Activated CD4-positive, alpha-beta T cell treated with anti-CD3 and anti-CD28 coated beads, Interleukin-2, amount 50 U/mL, for 24 hours (primary cell): ENCODE measurements around the gene PIK3C3.
"Not testable (repeated sequence)": the region's sequence is repeated elsewhere in the genome, so short reads cannot be mapped to it uniquely, and the experiment has no call there.

Experiments
- DNase-seq, 2 donors: peaks; one replicate each; pipeline ENCODE4 v3.0.0-alpha.2; 2020; ENCODE audit warnings: low read depth in 1 of 2, low spot score in 1 of 2

PIK3C3 gene

DNA sequence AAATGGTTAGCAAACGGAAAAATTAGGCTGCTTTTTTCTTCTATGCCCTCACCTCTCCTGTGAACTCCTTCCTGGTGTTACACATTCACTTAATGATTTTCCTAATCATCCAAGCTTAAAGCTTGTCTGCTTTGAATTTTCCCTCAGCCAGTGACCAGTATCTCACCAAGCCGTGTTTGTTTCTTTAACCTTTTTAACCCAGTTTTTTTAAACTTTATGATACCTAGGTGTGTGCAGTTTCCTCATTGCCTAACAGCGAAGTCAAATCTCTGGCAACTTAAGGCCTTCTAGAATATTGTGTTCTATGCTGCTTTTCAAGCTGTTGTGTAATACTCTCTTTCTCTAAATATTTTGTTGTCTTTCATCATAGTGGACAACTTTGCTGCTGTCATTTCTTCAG lies 113.0 kb downstream of the PIK3C3 start:
- no peak for DNase-seq

DNA sequence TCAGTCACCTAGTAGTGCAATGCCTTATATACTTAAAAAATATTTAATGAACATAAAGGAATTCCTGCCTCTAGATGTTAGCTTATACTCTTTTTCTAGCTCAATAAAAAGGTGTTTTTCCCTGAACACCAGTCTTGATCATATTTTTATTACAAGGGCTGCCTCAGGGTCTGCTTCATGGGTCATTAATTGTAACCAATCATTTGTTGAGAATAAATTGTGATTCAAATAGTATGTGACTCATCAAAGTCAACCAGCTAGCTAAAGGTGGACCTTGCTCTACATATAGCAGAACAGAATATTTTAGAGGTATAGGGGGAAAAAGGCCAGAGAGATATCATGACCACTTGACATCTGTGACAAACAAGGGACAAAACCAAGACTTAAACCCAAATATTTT lies 114.0 kb downstream of the PIK3C3 start:
- no peak for DNase-seq

DNA sequence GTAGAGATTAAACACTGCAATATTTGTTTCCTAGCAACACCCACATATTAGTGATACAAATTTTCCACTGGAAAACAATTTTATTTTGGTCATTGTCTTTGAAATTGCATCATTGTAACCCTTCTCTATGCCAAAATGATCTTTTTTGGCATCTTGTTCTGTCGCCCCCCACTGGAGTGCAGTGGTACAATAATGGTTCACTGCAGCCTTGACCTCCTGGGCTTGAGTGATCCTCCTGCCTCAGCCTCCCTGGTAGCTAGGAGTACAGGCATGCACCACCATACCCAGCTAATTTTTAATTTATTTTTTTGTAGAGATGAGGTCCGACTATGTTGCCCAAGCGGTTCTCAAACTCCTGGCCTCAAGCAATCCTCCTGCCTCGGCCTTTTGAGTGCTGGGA lies 117.4 kb downstream of the PIK3C3 start:
- DNase-seq: no peak

DNA sequence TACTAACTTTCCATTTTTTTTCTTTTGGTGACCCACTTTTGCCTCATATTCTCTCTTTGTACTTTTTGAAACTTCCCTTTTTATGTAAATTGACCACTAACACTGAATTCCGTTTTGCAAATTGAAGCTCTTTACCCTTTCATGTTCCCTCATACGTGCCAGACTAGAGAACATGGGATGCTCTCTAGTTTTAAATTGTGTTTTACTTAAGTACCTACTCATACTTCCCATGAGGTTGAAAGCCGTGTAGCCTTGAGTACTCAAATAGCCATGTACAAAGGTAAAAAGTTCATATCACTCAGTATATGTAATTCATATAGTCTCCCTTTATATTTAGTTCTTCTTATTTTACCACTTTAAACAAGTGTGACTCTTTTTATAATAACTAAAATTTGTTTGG lies 119.7 kb downstream of the PIK3C3 start:
- no peak for DNase-seq

DNA sequence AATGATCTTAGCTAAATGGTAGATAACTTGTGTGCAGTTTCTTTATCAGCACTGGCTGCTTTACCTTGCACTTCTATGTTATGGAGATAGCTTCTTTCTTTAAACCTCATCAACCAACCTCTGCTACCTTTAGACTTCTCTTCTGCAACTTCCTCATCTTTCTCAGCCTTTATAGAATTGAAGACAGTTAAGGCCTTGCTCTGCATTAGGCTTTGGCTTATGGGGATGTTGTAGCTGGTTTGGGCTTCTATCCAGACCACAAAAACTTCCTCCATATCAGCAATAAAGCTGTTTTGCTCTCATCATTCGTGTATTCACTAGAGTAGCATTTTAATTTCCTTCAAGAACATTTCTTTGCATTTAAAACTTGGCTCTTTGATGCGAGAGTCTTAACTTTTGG lies 123.7 kb downstream of the PIK3C3 start:
- no peak for DNase-seq

DNA sequence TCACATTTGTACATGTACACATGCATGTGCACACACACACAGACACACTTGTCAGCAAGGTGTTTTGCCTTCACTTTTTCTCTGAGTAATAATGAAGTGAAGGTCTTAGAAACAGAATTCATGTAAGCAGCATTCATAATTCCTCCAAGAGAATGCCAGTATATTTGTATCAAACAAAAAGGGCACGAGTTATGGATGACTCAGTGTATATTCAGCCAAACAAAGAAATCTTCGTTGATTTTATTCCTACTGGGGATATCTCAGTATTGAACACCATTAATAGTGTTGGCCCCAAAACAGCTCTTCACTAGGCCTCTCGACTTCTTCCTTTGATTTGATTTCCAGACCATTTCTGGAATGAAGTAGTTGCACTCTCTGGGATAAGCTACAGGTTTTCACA lies 125.3 kb downstream of the PIK3C3 start:
- DNase-seq: no peak

DNA sequence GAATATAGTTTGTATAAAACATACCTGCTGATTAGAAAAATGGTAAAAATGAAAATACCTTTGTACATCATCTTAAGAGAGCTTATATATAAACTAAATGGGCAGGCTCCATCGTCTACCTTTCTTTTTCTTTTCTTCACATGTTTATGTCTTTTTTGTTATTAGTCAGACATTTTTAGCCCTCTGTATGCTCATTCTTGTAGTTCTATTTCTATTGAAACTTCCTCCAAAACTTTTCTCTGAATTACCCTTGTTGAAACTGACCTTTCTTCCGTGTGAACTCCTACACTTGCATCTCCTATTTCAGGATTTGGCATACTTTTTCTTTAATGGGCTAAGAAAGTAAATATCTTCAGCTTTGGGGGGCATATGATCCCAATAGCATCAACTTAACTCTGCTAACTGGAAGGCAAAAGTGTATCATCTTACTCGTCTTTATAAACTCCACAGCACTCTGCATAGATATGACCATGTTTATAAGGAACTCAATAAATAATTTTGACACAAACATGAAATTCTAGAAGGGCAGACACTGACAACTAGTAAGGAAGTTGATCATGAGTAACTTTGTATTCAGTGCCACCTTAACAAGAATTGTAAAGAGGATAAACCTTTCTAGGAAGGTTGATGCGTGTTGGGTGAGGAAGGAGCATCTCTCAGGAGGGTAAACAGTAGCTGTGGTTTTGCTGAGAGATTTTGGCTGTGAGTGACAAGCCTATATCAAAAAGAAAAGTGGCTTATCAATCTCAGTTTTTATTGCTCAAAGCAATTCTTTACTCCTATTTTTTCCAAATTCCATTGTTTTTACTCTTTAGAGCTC lies 127.6 kb downstream of the PIK3C3 start:
- no peak for DNase-seq

DNA sequence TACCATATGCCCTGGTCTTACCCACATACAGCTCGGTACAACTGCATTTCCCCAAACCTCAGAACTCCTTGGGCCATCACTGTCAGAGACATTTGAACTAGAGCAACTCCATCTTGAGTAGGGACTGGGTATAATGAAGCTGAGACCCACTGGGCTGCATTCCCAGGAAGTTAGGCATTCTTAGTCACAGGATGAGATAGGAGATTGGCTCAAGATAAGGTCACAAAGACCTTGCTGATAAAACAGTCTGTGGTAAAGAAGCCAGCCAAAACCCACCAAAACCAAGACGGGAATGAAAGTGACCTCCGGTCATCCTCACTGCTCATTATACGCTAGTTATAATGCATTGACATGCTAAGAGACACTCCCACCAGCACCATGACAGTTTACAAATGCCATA lies 131.3 kb downstream of the PIK3C3 start:
- DNase-seq: no peak

DNA sequence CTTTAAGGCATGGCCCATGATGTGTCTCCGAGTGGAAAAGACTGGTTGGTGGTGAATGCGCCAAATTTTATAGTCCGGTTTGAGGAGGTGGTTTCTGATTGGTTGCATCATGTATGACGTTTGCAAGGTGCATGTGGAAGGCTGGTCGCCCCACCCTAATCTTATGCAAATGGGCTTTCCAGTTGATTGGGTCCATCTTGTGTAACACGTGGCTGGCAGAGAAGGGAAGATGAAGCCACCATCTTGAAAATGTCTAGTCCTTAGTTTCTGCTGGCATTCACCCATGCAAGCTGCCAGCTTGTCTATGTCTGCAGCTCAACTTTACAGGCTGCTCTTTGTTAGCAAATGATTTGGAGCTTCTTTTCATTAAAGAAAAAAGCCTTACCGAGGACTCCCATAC lies 132.2 kb downstream of the PIK3C3 start:
- no peak for DNase-seq

DNA sequence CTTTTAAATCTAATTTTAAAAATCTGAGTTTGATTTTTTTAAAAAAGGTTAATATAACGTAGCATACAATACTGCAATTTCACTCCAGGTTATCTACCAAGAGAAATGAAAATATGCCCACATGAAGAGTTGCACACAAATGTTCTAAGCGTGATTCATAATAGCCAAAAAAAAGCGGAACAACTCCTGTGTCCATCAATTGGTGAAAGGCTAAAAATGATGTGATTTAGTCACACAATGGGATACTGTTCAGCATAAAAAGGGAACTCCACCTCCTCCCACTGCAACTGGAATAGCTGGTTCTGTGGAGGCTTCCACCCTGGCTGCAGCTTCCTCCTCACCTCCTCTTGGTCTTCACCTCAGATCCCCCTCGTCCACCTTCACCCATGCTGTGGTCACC lies 132.8 kb downstream of the PIK3C3 start:
- no peak for DNase-seq

DNA sequence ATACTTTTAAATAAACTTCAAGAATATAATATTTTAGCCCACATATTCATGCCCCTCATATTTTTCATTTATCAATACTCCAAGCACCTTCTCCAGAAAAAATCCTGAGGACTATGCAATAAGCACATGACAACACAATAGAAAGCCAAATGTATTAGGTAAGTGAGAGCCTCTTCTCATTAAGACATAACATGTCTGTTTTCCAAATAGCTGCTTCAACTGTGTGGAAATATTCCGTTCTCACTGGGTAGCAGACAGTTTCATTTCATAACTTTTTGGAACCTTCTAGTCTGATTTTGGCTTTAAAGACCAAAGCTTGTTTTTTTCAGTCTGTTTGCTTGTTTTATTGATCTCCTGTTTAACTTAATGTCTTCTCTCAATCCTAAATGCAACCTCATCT lies 137.8 kb downstream of the PIK3C3 start:
- DNase-seq: no peak

DNA sequence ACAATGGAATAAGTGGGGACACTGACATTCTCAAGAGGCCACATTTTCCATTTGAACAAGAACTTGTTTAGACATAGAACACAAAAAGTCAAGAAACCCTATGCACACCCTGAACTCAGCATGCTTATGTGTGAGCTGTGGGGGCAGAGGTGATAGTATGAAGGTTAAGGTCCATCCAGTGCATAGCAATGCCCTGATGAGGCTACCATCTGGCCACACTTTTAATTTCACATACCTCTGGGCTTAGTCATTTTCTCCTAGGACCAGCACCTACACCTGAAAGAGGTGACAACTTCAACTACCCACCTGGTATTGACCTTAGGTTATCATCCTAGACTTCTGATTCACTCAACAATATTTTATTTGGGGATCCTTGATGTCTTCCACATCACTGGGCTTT lies 139.8 kb downstream of the PIK3C3 start:
- DNase-seq: no peak

DNA sequence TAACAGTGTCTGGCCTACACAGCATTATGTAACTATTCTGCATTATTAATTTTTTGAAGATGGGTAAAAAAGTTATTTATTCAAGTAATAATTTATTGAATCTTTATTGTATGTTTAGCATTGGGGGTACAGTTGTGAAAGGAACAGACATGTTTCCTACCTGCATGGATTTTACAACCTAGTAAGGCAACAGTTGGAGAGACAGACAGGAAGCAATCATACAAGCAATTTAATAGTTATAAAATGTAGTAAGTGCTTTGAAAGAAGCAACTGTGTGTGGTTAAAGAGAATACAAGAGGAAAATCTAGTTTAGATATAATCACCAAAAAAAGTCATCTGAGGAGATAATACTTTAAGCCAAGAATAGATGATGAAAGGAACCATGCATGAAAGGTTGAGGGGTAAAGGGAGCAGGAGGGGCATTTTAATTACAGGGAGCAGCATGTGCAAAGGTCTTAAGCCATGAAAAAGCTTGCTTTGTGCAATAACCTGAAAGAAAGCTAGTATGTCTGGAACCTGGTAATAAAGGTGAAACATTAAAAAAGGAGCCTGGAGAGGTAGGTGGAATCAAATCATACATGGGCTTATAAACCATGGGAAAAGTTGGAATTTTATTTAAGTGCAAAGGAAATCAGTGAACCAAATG lies 140.8 kb downstream of the PIK3C3 start:
- no peak for DNase-seq

DNA sequence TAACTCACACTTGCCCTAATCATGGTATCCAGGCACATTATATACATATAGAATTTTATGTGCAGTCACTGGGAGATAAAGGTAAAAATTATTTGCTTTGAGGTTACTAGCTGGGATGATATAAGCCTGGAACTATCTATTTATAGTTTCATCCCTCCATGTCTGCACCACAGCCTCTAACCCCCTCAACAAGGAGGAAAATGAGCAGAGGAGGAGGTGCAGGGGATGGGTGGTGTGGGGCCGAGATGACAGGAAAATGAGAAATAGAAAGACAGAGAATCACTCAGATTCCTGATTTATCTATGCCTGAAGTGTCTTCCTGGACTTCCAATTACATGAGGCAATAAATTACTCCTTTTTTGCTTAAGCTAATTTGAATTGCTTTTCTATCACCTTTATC lies 145.2 kb downstream of the PIK3C3 start:
- no peak for DNase-seq

DNA sequence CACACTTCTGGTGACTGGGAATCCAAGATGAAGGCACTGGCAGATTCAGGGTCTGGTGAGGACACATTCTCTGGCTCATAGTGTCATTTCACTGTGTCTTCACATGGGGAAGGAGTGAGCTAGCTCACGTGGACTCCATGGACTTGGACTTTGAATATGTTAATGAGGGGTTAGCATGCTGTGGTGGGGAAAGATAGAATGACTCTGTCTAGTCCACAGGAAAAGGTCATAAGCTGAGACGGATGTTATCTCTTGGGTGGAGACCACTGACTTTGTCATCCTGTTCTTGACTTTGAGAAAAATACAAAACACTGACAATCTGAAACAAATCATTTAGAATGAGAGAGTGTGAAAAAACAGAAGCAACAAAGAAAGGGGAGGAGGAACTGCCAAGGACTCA lies 145.9 kb downstream of the PIK3C3 start:
- DNase-seq: no peak

DNA sequence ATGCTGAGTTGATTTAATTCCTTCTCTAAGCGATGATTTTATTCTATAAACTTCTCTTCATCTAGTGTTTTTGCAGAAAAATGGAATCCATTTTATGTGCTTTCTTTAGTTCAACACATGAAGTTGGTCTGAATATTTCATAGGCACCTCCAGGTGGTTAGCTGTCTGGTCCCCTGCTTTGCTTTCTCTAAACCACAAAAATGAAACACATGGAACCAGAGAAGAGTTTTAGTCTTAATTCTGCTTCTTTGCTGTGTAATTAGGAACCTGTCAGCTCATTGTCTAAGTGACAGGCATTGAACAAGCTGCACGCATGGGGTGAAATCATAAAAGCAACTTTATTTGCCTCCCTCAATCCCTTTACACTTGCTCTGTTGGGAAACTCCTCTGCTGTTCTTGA lies 150.4 kb downstream of the PIK3C3 start:
- no peak for DNase-seq

DNA sequence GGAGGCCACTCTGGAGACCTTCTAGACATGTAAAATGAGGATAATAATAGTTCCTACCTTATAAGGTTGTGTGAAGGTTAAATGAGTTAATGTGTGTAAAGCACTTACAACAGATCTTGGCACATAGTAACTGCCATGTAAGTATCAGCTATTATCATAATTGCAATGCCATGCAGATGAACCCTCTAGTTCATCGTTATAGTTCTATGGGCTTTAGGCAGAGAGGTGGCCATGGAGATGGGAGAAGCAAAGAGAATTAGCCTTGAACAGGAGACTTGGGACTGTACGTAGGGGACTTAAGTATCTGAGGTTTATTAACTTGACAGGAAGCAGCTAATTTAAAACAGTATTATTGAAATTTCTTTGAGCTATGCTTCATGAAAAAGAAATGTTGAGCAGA lies 151.8 kb downstream of the PIK3C3 start:
- DNase-seq: no peak

DNA sequence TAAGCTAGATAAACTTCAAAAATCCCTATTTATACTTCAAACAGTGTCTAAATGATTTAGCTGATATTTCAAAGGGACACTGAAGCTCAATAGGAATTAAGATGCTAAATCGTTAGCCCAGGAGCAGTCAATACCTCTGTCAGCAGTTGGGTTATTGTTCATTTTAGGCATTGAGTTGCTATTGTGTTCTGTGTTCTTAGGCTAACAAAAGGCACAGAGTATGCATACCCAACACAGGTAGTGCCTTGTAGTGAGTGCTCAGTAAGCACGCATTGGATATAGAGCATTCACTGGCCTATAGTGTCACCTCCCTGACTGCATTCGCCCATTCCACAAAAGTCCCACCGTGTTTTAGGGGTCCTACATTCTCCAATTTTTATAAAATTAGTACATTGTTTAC lies 152.3 kb downstream of the PIK3C3 start:
- no peak for DNase-seq

DNA sequence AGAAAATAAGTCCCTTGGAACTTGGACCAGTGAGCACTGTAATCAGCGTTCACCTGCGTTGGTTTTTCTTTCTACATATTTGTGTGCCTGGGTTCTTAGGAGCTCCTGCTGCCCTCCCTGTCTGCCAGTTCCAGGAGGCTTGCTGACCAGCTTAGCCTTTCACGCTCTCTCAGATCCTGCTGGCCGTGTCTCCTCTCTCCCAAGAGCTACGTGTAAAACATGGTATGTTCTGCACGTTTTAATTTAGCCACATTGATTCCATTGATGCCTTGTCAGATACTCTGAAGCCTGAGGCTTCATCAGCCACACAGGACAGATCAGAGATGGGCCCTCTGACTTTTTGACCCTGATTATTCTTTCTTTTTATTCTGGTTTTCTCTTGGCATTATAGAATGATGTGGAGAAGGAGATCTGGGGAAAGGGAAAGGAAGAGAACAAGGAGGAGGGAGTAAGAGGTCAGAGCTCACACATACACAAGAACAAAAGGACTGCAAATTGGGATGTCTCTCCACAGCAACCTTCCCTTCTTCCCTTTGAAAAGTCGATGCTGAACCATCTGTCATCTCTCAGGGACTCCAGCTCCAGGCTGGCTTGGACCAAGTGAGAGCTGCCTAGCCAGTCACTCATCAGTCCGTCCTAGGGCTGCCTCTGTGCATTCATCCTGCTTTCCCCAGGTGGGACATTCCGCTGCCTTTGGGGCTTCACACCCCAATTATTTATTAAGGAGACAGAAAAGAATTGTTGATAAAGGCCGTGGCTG lies 152.8 kb downstream of the PIK3C3 start:
- no peak for DNase-seq

DNA sequence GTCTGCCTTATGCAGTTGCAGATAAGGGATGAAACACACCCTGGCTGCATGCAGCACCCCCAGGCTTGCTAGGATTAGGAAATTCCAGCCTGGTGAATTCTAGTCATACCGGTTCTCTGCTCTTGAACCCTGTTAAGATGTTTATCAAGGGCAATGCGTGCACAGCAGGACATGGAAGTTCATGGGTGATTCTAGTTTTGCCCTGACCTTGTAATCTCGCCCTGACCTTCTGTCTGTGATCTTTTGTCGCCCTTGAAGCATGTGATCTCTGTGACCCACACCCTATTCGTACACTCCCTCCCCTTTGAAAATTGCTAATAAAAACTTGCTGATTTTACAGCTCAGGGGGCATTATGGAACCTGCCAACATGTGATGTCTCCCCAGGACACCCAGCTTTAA lies 157.1 kb downstream of the PIK3C3 start:
- not testable (repeated sequence) for DNase-seq

DNA sequence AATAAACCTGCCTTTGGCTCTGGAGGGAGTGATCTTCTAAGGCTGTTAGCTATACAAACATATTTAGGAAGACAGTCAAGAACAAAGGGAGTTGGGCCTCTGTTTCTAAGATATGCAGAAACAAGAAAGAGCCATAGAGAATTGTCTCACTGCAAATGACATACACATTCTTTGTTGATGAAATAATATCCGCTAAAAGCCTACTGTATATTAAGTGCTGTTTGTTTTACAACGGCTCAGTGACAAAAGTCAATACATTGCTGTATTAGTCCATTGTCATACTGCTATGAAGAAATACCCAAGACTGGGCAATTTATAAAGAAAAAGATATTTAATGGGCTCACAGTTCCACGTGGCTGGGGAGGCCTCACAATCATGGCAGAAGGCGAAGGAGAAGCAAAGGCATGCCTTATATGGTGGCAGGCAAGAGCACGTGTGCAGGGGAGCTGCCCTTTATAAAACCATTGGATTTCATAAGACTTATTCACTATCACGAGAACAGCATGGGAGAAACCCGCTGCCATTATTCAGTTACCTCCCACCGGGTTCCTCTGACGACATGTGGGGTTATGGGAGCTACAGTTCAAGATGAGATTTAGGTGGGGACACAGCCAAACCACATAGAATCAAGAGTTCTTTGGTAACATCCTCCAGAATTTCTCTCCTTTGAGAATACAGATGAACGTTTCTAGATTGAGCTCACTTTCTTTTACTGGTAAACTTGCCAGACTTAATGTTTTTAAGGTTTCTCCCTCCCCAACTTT lies 157.8 kb downstream of the PIK3C3 start:
- DNase-seq: no peak
